Urinary bladder (tissue), 4 donors: Measurements from ENCODE around the gene MED15. TPM values are rescaled to one million over a fixed set of nuclear protein-coding genes. Genes with fewer than 3 reads are reported as not detected.
"Not testable (repeated sequence)": the region's sequence is repeated elsewhere in the genome, so short reads cannot be mapped to it uniquely, and the experiment has no call there.

Experiments used
- DNase-seq: peaks from one replicate; pipeline ENCODE4 v3.0.0-alpha.2; 2015; ENCODE audit errors: extremely low spot score
- H3K27ac ChIP-seq: one replicate; pipeline ENCODE4 v1.5.1; 2013; ENCODE audit warnings: low read depth, mild to moderate bottlenecking, moderate library complexity
- H3K36me3 ChIP-seq: one replicate; pipeline ENCODE4 v1.6.1; 2013; ENCODE audit warnings: mild to moderate bottlenecking, moderate library complexity; ENCODE audit not compliant: insufficient read depth
- H3K4me1 ChIP-seq: one replicate; pipeline ENCODE4 v1.6.1; 2013; ENCODE audit warnings: mild to moderate bottlenecking, moderate library complexity; ENCODE audit not compliant: insufficient read depth
- H3K4me3 ChIP-seq: one replicate; pipeline ENCODE4 v1.5.1; 2013; ENCODE audit warnings: low read depth, low read length
- WGBS: extraction: QIAGEN DNeasy Blood & Tissue Kit; methylation state at CpG from one replicate; pipeline ENCODE4 v1.1.7; 2013; 5-methylcytosine and 5-hydroxymethylcytosine counted together
- polyA plus RNA-seq: library from polyadenylated mRNA; stranded (reverse); fragments of 200-250 nt; gene quantifications from one replicate; pipeline ENCODE4 v1.2.3, GENCODE V29; 2013
- total RNA-seq: library from RNA; depleted of rRNA; stranded (reverse); fragments of >200 nt; gene quantifications from one replicate; pipeline ENCODE4 v1.2.3, GENCODE V29; 2014
- donor health status: healthy with polysubstance abuse.
- donor health status: healthy.

Gene MED15
- total and polyA plus RNA-seq, 2 donors: 34.0 to 57.9 TPM

GRCh38 chr22:20471126-20471833 is 36.1 kb upstream of the MED15 start:
- no peak overlapping the region for H3K27ac ChIP-seq
- DNase-seq: no peak
- H3K4me1 ChIP-seq: no peaks in the 10 kb centered on the region
- no peaks in the 10 kb centered on the region for H3K36me3 ChIP-seq
- 91% methylated on average over 9 of the region's 9 CpGs for WGBS
- H3K4me3 ChIP-seq: no peak overlapping the region

- 88% methylated on average over 11 of the region's 11 CpGs for WGBS
- H3K36me3 ChIP-seq: no peaks in the 10 kb centered on the region
- H3K27ac ChIP-seq: no peak overlapping the region
- H3K4me3 ChIP-seq: no peak overlapping the region
- H3K4me1 ChIP-seq: no peaks in the 10 kb centered on the region
- DNase-seq: no peak
Observed at GRCh38 chr22:20472629-20473442, 34.6 kb upstream of the MED15 start.

- Histone ChIP-seq H3K4me3 (no peak overlapping the region), H3K36me3 (no peaks in the 10 kb centered on the region), H3K4me1 (no peaks in the 10 kb centered on the region), H3K27ac (no peak overlapping the region)
- 96% methylated on average over 4 of the region's 4 CpGs for WGBS
- DNase-seq: no peak
Observed at GRCh38 chr22:20475115-20475436, 32.3 kb upstream of the MED15 start.

- WGBS: 88% methylated on average over 12 of the region's 12 CpGs
- DNase-seq: not testable (repeated sequence)
Observed at GRCh38 chr22:20475569-20475968, 31.8 kb upstream of the MED15 start.

GRCh38 chr22:20478059-20478458 is 29.4 kb upstream of the MED15 start:
- DNase-seq: not testable (repeated sequence)

More at GRCh38 chr22:20475569-20475968, 31.8 kb upstream of the MED15 start:
- not testable (repeated sequence) for H3K4me1 ChIP-seq, H3K4me3 ChIP-seq, H3K27ac ChIP-seq, H3K36me3 ChIP-seq

GRCh38 chr22:20479612-20480196 is 27.7 kb upstream of the MED15 start:
- H3K4me1 ChIP-seq: no peaks in the 10 kb centered on the region
- H3K4me3 ChIP-seq: no peak overlapping the region
- H3K36me3 ChIP-seq: no peaks in the 10 kb centered on the region
- WGBS: 97% methylated on average over 1 of the region's 1 CpG
- DNase-seq: no peak
- no peak overlapping the region for H3K27ac ChIP-seq

More at GRCh38 chr22:20478059-20478458, 29.4 kb upstream of the MED15 start:
- not testable (repeated sequence) for H3K4me1 ChIP-seq, H3K36me3 ChIP-seq, H3K4me3 ChIP-seq, H3K27ac ChIP-seq
- WGBS: 97% methylated on average over 6 of the region's 6 CpGs

- not testable (repeated sequence) for DNase-seq, H3K4me3 ChIP-seq, H3K27ac ChIP-seq, H3K4me1 ChIP-seq, H3K36me3 ChIP-seq
- WGBS: 97% methylated on average over 7 of the region's 7 CpGs
Observed at GRCh38 chr22:20483143-20483506, 24.3 kb upstream of the MED15 start.

GRCh38 chr22:20483771-20484170 is 23.6 kb upstream of the MED15 start:
- no peak overlapping the region for H3K4me3 ChIP-seq
- 98% methylated on average over 14 of the region's 14 CpGs for WGBS
- no peak for DNase-seq
- no peaks in the 10 kb centered on the region for H3K36me3 ChIP-seq
- no peaks in the 10 kb centered on the region for H3K4me1 ChIP-seq
- H3K27ac ChIP-seq: no peak overlapping the region

- Histone ChIP-seq H3K36me3 (no peaks in the 10 kb centered on the region), H3K4me1 (no peaks in the 10 kb centered on the region), H3K4me3 (no peak overlapping the region), H3K27ac (no peak overlapping the region)
- no peak for DNase-seq
- WGBS: 90% methylated on average over 4 of the region's 4 CpGs
Observed at GRCh38 chr22:20484948-20485683, 22.3 kb upstream of the MED15 start.

GRCh38 chr22:20486229-20486628 is 21.2 kb upstream of the MED15 start:
- WGBS: 96% methylated on average over 2 of the region's 2 CpGs
- H3K4me3 ChIP-seq: no peak overlapping the region
- no peak overlapping the region for H3K27ac ChIP-seq
- H3K4me1 ChIP-seq: no peaks in the 10 kb centered on the region
- no peak for DNase-seq
- no peaks in the 10 kb centered on the region for H3K36me3 ChIP-seq

GRCh38 chr22:20487715-20488114 is 19.7 kb upstream of the MED15 start:
- DNase-seq: no peak
- Histone ChIP-seq H3K36me3 (no peaks in the 10 kb centered on the region), H3K4me1 (no peaks in the 10 kb centered on the region), H3K4me3 (no peak overlapping the region), H3K27ac (no peak overlapping the region)
- 96% methylated on average over 2 of the region's 2 CpGs for WGBS

- 78% methylated on average over 11 of the region's 11 CpGs for WGBS
- DNase-seq: no peak
- Histone ChIP-seq H3K27ac (no peak overlapping the region), H3K36me3 (no peaks in the 10 kb centered on the region), H3K4me1 (no peaks in the 10 kb centered on the region), H3K4me3 (no peak overlapping the region)
Observed at GRCh38 chr22:20488946-20489345, 18.5 kb upstream of the MED15 start.

- H3K36me3 ChIP-seq: no peaks in the 10 kb centered on the region
- 80% methylated on average over 6 of the region's 6 CpGs for WGBS
- H3K4me1 ChIP-seq: no peaks in the 10 kb centered on the region
- no peak overlapping the region for H3K27ac ChIP-seq
- H3K4me3 ChIP-seq: no peak overlapping the region
- no peak for DNase-seq
Observed at GRCh38 chr22:20490183-20490940, 17.0 kb upstream of the MED15 start.
